HG02678 (cell line): ENCODE results near the gene MUC6.

Source experiments
- ATAC-seq: cut with Tn5 transposase; IDR thresholded peaks from one replicate; pipeline ENCODE4 v1.9.1; 2021; ENCODE audit warnings: mild to moderate bottlenecking, moderate library complexity; ENCODE audit not compliant: unreplicated experiment

MUC6 gene

DNA sequence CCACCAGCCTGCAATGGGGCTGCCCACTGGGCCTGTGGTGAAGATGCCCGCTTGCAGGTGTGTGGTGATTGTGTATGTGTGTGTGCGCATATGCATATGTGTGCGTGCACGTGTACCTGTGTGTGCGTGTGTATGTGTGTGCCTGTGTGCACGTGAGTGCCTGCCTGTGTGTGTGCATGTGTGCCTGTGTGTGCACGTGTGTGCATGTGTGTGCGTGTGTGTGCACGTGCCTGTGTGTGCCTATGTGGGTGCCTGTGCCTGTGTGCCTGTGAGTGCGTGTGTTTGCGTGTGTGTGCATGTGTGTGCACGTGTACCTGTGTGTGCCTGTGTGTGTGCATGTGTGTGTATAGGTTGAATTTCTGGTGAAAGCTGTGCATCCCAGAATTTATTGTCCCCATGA, 2.4 kb upstream of the MUC6 start:
- no peak for ATAC-seq

DNA sequence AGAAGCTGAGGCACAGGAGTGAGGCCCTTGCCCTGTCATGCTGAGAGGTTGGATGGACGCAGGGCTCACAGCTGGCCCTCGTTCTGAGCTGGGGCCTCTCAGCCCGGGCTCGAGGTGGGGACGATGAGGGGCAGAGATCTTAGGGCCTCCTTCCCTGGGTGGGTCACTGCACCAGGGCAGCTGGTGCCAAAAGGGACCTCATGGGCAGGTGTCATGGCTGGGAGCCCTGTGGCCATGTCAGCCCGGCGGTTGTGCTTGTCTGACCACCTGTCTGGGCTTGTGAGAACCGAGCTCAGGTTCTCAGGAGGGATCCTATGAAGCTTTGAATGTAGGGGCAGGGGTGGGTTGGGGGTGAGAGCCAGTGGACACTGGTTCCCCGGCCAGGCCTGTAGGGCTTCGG, 1.8 kb upstream of the MUC6 start:
- no peak for ATAC-seq

DNA sequence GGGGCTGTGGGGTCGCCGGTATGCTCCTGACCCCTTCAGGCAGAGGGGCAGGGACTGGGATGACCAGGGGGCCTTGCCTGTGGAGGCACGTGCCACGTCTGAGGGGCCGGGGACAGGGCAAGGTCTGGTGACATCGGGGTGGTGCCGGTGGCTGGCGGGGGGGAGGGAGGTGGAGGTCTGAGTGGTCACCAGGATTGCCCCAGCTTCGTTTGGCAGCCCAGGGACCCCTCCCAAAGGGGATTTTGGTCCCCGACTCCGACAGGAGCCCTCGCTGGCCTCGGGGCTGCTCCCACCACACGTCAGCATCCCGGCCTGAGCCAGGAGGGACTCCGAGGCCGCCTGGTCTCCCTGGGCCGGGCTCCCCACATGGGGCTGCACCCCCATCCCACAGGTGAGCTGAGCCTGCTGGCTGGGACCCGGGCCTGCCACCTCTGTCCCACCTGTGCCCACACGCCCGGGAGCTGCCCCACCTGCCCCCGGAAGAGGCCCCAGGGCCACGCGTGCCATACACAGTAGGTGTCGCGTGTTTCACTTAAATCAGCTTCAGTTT, 1.1 kb upstream of the MUC6 start:
- no peak for ATAC-seq

DNA sequence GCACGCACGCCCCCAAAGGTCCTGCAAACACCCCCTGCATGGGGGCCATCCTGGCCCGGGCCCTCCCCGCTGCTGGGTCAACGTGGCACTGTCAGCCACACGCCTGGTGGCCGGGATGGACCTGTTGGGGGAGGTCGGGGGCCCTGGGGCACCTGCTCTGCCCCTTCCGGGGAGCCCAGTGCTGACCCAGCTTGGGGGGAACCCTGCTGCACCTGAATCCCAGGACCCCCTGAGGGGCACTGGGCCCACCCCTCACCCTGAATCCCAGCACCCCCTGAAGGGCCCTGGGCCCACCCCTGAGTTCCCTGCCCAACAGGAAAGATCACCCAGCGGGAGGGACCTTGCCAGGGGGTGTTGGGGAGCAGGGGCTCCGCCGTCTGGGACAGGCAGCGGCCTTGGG, 413 bp upstream of the MUC6 start:
- ATAC-seq = no peak

DNA sequence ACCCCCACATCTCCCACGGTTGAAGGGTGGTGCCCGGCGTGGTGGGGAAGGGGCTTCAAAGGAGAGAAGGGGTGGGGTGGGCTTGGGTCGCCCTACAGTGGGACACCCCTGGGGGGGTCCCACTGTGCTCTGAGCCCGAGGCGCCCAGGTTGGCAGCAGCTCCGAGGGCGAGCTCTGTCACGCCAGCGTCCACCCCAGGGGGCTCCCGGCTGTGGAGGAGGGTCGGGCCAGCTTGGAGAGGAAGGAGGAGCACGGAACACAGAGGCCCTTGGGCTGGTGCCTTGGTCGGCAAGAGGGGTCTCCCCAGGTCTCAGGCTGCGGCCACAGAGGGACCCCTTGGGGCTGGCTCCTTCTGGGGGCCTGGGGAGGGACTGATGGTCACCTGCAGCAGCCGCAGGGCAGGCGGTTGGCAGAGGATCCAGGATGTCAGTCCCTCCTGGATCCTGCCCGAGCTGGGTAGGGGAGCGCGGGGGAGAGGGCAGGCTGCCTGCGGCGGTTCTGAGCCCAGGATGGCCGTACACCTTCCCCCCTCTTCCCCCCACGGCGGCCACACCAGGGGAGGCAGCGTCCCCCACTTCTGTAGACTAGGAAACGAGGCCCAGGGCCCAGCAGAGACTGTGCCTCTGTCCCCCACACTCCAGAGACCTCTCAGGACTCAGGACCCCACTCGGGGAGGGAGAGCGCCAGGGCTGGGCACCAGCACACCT, 788 bp downstream of the MUC6 start:
- no peak for ATAC-seq

DNA sequence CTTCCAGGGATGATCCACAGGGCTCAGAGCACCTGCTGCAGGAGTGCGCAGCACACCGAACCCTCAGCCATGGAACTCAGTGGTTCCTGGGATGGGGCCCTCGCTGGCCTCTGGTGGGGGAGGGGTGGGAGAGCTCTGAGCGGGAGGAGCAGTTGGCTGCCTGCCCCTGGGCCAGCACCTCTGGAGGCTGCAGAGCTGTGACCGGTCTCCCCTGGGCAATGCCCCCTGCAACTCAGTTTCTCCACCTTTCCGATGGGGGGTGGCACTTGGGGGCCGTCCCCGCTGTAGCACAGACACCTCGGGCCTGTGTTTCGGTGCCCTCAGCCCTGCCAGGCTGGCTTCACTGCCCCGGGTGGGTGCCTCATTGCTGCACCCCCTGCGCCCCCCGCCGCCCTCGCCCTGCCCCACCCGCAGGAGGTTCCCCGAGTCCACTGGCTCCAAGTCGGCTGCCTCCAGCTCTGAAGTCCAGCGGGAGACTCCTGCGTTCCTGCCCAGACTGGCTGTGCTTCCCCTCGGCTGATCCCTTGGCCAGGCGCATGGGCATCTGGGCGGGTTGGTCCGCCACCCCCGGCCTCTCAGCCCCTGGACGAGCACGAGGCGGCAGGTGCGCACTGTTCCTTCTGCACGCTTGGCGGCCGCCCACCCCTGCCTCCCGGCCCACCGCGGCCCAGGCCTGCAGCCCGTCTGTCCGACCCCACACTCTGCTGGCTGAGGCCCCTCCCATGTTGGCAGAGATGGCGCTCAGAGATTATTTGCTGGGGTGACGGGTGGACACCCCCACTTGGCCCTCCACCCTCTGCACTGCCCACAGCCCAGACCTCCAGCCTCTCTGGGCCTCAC, 1.8 kb downstream of the MUC6 start:
- no peak for ATAC-seq

DNA sequence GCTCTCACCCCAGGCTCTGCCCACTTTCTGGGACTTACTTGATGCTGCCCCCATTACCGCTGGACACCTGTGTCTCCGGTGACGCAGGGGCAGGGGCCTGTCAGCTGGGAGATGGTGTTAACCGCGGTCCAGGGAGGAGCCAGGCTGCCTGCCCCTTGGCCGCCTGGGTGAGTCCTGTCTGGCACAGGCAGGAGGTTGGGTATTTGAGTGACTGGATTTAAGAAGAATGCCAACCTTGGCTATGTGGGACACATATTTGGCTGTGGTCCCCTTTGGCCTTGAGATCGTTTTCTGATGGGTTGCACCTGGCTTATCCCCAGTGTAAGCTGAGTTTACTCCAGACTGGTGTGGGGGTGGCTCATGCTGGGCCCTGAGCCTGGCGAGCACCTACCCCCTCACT, 2.5 kb downstream of the MUC6 start:
- ATAC-seq = no peak

DNA sequence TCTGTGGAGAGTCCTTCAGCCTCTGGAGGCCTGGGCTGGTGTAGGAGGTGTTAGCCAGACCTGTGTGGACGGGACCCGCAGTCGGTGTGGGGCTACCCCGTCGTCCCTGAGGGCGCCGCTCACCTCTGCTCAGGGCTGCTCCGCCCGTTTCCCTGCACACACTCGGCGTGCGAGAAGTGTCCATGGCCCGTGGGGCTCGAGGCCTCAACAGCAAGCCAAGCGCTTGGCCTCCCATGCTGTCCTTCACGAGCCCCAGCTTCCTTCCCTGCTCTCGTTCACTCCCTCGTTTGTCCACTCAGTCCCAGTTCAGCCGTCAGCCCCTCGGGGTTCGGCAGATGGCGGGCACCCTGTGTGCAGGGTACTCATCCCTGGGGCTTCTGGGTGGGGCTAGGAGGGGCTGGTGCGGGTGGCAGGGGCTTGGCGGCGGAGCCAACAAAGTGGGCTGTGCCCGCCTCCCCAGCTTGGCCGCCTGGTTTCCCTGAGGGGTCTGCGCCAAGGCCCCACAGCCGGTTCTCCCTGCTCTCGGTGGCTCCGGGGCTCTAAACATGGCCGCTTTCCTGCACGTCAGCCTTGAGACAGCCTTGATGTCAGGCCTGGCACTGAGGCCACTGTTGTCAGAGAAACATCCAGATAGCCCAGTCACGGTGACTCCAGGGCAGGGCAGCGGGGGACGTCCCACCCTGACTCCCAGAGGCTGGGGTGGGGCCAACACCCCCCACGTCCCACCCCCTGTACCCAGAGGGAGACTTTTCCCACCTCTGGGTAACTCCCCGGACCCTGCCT, 3.3 kb downstream of the MUC6 start:
- ATAC-seq = no peak

DNA sequence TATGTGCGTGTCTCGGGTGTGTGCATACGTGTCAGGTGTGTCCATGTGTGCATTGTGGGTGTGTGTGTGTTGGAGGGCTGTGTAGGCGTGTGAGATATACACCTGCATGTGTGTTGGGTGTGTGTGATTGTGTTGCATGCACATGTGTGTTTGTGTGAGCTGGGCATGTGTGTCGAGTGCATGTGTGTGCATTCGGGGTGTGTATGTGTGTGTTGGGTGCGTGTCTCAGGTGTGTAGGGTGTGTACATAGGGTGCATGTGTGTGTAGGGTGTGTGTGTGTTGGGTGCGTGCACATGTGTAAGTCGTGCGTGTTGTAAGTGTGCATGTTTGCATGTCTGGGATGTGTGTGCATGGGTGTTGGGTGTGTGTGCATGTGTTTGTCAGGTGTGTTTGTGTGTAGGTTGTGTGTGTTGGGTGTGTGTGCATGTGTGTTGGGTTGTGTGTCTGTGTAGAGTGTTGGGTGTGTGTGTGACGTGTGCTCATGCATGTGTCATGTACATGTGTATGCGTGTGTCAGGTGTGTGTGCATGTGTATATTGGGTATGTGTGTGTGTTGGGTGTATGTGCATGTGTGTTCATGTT, 4.1 kb downstream of the MUC6 start:
- no peak for ATAC-seq

DNA sequence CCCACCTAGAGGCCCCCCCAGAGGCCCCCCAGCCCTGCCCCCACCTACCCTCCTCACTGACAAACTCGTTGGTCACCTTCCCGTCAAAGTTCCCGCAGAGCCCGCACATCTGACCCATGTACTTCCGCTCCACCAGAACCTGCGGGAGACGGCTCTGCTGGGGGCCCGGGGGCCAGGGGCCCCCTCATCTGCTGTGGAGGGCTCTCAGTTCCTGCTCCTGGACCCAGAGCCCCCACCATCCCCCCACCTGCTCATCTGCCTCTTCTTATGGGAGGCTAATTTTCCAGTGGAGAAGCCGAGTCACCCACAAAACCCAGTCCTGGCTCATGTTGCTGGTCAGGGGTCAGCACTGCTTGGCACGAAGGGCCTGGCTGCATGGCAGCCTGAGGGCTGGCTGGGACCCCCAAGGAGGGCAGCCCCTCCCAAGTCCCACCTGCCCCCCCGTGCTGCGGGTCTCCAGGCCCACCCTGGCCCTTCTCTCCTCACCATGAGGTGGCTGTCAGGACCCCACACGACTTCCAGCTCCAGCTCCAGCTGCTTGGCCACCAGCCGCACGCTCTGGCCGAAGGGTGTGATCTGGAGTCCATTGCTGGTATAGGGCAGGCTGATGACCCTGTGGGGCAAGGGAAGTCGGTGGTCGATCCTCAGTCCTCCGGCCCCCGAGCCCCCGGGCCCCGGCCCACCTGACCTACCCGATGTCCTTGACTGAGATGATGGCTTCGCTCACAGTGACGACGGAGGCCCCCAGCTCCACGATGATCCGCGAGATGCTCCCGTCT, 5.2 kb downstream of the MUC6 start:
- no peak for ATAC-seq

DNA sequence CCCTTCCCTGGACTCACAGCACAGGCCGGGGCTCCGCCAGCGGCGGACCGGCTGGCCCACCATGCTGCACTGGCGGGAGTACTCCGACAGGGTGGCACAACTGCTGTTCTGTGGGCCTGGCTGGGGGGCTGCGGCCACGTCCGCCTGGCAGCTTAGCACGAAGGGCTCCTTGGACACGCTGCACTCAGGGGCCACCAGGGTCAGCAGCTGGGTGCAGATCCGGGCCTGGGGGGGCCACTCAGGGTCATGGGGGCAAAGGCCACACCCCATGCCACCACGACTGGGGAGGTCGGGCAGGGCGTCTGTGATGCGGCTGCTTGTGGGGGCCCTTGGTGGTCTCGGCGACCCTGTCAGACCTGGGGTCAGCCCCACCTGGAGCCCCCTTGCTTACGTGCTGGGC, 6.0 kb downstream of the MUC6 start:
- ATAC-seq = no peak

DNA sequence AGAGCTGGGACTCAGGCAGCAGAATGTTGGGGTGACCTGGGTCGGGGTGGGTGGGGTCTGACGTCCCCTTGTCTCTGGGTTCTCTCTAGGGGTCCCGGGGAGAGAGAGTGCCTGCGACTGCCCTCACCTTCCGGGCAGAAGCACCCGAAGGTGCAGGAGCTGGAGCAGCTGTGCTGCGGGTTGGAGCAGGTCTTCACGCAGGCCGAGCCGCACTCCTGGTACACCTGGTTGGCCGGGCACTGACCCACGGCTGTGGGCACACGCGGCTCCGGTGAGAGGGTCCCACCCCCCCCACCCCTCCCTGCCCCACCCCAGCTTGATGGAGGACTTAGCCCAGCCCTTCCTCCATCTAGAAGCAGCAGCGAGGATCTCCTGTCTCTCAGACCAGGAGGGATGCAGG, 6.4 kb downstream of the MUC6 start:
- ATAC-seq = no peak

DNA sequence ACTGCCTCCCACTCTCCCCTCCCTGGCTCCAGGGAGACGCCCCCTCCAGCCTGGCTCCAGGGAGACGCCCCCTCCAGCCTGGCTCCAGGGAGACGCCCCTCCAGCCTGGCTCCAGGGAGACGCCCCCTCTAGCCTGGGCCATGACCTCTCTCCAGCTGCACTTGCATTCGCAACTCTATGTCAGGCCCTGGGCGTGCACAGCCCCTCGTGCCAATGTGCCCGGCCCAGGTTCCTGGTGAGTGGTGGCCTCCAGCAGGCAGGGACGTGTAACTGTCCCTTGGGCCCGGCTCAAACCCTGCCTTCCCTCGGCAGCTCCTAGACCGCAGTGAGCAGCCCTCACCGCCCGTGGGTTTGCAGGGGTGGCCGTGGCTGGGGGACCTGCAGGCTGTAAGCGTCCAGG, 6.9 kb downstream of the MUC6 start:
- ATAC-seq = no peak

DNA sequence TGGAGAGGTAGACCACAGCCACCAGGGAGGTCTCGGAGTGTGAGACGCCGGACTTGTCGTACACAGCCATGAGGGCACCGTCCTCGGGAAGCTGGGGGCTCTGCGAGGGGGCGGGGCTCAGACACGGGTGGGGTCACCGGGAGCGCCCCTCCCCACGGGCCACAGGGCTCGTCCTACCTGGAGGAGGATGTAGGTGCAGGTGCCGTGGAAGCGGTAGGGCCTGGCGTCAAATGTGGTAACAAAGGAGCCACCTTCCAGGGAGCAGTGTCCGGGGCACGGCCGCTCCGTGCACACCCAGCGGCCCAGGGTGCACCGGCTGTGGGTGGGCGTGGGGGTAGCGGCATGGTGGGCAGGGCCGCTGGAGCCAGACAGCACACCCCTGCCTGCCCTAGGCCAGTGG, 7.5 kb downstream of the MUC6 start:
- no peak for ATAC-seq

DNA sequence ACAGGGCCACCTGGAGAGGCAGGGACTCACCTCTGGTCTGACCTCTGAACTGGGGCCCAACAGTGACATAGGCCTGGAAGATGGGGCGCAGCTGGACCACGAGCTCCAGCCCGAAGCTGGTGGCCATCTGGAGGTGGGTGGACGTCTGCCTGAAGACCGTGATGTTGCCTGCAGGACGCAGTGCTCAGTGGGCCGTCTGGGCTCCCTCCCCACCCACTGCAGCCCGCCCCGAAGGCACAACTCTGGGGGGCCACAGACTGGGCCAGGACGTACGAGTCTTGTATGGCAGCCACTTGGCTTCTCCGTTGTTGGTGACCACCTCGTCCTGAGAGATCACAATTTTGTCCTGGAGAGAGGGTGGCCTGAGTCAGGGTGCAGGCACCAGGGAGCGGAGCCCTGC, 7.9 kb downstream of the MUC6 start:
- no peak for ATAC-seq

DNA sequence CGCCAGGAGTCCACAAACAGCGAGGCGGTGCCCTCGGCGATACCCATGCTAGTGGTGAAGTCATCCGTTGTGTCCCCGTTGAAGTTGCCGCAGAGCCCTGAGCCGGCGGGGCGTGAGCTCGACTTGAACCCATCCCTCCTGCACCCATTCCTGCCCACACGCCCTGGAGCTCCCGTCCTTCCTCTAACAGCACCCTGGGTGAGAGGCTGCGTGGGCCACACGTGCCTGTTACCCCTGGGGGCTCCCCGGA, 8.3 kb downstream of the MUC6 start:
- ATAC-seq = no peak

DNA sequence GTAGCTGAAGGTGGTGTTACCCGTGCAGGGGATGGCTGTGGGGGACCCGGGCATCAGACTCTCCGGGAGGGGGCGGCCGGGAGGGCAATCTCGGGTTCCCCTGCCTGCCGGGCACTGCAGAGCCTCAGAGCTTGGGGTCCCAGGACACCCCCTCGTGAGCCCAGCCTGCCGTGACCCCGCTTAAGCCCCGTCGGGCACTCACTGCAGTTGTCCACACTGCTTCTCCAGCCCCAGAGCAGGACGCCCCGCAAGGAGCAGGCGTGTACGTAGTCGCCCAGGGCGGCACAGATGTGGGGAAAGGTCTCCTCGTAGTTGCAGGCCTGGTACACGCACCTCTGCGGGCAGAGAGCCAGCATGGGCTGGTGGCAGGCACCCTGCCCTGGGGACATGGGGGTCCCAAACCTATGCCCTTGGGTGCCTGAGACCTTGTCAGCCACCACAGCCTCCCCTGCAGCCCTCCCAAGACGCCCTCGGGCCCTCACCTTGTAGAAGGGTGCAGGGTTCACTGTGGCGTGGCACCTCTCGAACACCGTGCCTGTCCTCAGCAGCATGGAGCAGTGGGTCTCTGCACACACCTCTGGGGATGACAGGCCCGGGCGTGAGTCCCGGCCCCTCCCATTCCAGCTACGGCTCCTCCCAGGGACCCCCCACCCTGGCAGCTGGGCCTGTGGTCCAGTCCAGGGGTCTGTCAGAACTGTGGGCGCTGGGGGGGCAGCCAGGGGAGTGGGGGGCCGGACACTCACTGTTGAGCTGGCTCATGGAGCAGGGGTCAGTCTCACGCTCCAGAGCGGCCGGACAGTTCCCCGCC, 8.8 kb downstream of the MUC6 start:
- no peak for ATAC-seq

DNA sequence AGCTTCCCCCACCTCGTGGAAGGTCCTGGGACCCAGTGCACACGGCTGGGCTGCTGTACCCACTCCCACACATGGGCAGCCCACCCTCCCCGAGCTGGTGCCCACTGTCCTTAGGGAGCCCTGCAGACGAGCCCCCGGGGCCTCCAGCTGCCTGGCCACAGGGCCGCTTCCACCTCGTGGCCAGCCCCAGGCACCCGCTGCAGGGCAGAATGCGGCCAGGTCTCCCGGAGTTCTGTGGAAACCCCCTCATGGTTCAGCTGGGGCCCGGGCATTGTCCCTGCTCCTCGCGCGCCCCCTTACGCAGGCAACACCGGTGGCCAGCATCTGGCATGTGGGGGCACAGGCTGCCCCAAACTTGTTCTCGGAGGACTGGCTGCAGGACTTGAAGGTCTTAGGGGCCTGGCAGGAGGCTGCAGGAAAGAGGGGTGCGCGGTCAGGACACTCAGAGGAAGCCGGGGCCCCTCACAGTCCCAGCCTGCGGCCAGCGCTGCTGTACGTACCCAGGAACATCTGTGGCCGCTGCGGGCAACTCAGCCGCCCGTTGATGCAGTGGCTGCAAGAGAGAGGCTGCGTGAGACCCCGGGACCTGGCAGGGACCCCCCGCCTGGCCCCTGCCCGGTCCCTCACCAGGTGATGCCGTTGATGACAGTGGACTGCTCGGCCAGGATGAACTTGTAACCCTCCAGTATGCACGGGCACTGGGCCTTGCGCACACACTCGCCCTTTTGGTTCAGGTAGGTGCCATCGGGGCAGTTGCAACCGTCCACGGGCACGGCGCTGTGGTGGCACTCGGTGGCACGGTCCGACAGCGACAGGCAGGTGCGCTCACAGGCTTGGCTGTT, 9.7 kb downstream of the MUC6 start:
- no peak for ATAC-seq

DNA sequence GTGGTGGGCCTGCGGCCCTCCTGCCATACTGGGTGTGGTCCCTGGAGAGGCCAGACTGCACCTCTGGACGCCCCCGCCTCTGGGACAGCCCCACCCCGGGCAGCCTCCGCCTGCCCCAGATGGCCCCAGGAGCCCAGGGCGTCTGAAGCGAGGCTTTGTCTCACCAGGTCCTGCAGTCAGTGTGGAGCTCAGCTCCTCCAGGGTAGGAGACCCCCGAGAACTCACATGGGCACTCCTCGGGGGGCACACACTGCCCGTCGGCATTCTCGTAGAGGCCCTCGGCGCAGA, 10.4 kb downstream of the MUC6 start:
- no peak for ATAC-seq
